HG02943 (cell line): Measurements from ENCODE around the gene SAMD15.
"Not testable (repeated sequence)": the region's sequence is repeated elsewhere in the genome, so short reads cannot be mapped to it uniquely, and the experiment has no call there.

ENCODE experiments used
- ATAC-seq: cut with Tn5 transposase; IDR thresholded peaks from one replicate; pipeline ENCODE4 v1.9.1; 2021; ENCODE audit warnings: mild to moderate bottlenecking, low read depth, moderate library complexity; ENCODE audit not compliant: unreplicated experiment

The SAMD15 gene

GRCh38 chr14:77375164-77375950 is 1.8 kb upstream of the SAMD15 start:
- ATAC-seq = no peak

- ATAC-seq = peak; percentile 17
Measured at GRCh38 chr14:77375973-77376770, 1.0 kb upstream of the SAMD15 start.

GRCh38 chr14:77377502-77377844 is 294 bp downstream of the SAMD15 start:
- ATAC-seq = no peak

GRCh38 chr14:77378701-77379100 is 1.5 kb downstream of the SAMD15 start:
- ATAC-seq = no peak

GRCh38 chr14:77390188-77390587 is 13.0 kb downstream of the SAMD15 start:
- ATAC-seq = no peak

GRCh38 chr14:77400216-77400615 is 23.0 kb downstream of the SAMD15 start:
- no peak for ATAC-seq

- no peak for ATAC-seq
Measured at GRCh38 chr14:77403768-77404167, 26.6 kb downstream of the SAMD15 start.

GRCh38 chr14:77406086-77406485 is 28.9 kb downstream of the SAMD15 start:
- no peak for ATAC-seq

- ATAC-seq = no peak
Measured at GRCh38 chr14:77406718-77407117, 29.5 kb downstream of the SAMD15 start.

- no peak for ATAC-seq
Measured at GRCh38 chr14:77407158-77407557, 30.0 kb downstream of the SAMD15 start.

GRCh38 chr14:77409131-77409533 is 32.0 kb downstream of the SAMD15 start:
- no peak for ATAC-seq

- not testable (repeated sequence) for ATAC-seq
Measured at GRCh38 chr14:77415403-77416030, 38.3 kb downstream of the SAMD15 start.

- not testable (repeated sequence) for ATAC-seq
Measured at GRCh38 chr14:77416098-77416497, 38.9 kb downstream of the SAMD15 start.

GRCh38 chr14:77416836-77417235 is 39.7 kb downstream of the SAMD15 start:
- no peak for ATAC-seq

GRCh38 chr14:77421201-77421600 is 44.0 kb downstream of the SAMD15 start:
- ATAC-seq = no peak

GRCh38 chr14:77423423-77423822 is 46.2 kb downstream of the SAMD15 start, which contains the start of gene NOXRED1:
Gene NOXRED1 (minus strand): TSS chr14:77423523. CDS start chr14:77422889, 634 bp downstream.
- ATAC-seq = no peak

GRCh38 chr14:77424862-77425261 is 47.7 kb downstream of the SAMD15 start:
- no peak for ATAC-seq

- ATAC-seq = no peak
Measured at GRCh38 chr14:77426396-77426795, 49.2 kb downstream of the SAMD15 start.

GRCh38 chr14:77436042-77436441 is 58.9 kb downstream of the SAMD15 start:
- no peak for ATAC-seq

- ATAC-seq = no peak
Measured at GRCh38 chr14:77438596-77438995, 61.4 kb downstream of the SAMD15 start.

GRCh38 chr14:77439861-77440260 is 62.7 kb downstream of the SAMD15 start:
- no peak for ATAC-seq
